H9 (cell line): ENCODE results near the gene RRAD. TPM values are rescaled to one million over a fixed set of nuclear protein-coding genes. Genes with fewer than 3 reads are reported as not detected.

ENCODE experiments used
- DNase-seq: peaks from one replicate; pipeline ENCODE4 v3.0.0-alpha.2; 2017
- H2AFZ ChIP-seq: one replicate; pipeline ENCODE4 v1.6.1; 2013; ENCODE audit warnings: mild to moderate bottlenecking, low read length, control low read depth, moderate library complexity
- H2AK5ac ChIP-seq: 2 replicates; pipeline ENCODE4 v1.6.1; 2013; ENCODE audit warnings: low read length, control low read depth, mixed read lengths; ENCODE audit not compliant: insufficient read length
- H2BK120ac ChIP-seq: one replicate; pipeline ENCODE4 v1.6.1; 2013; ENCODE audit warnings: low read depth, mild to moderate bottlenecking, low read length, control low read depth, inconsistent platforms; ENCODE audit not compliant: poor library complexity, severe bottlenecking
- H2BK12ac ChIP-seq: 2 replicates; pipeline ENCODE4 v1.6.1; 2013; ENCODE audit warnings: low read length, control low read depth, mixed read lengths, low read depth; ENCODE audit not compliant: insufficient read length
- H2BK15ac ChIP-seq: 2 replicates; pipeline ENCODE4 v1.6.1; 2013; ENCODE audit warnings: low read depth, low read length, control low read depth
- H2BK20ac ChIP-seq: one replicate; pipeline ENCODE4 v1.6.1; 2013; ENCODE audit warnings: low read depth, mild to moderate bottlenecking, low read length, control low read depth, inconsistent platforms; ENCODE audit not compliant: poor library complexity, severe bottlenecking
- H2BK5ac ChIP-seq: 2 replicates; pipeline ENCODE4 v1.6.1; 2013; ENCODE audit warnings: low read length, control low read depth, mixed read lengths; ENCODE audit not compliant: insufficient read length
- H3K14ac ChIP-seq: 2 replicates; pipeline ENCODE4 v1.6.1; 2013; ENCODE audit warnings: low read length, control low read depth; ENCODE audit not compliant: insufficient read depth
- H3K18ac ChIP-seq: 2 replicates; pipeline ENCODE4 v1.6.1; 2013; ENCODE audit warnings: low read depth, mild to moderate bottlenecking, mixed read lengths, low read length, control low read depth; ENCODE audit not compliant: insufficient read length
- H3K23ac ChIP-seq: 2 replicates; pipeline ENCODE4 v1.6.1; 2013; ENCODE audit warnings: low read length, control low read depth, mixed read lengths, low read depth; ENCODE audit not compliant: insufficient read length
- H3K23me2 ChIP-seq: 2 replicates; pipeline ENCODE4 v1.6.1; 2013; ENCODE audit warnings: low read depth, mild to moderate bottlenecking, mixed read lengths, low read length, control low read depth; ENCODE audit not compliant: insufficient read length, poor library complexity, severe bottlenecking
- H3K27ac ChIP-seq: 2 replicates; pipeline ENCODE4 v1.5.1; 2013; ENCODE audit warnings: low read length, control low read depth, mixed read lengths, low read depth; ENCODE audit not compliant: insufficient read length
- H3K27me3 ChIP-seq: 2 replicates; pipeline ENCODE4 v1.6.1; 2013; ENCODE audit warnings: low read length, control low read depth, inconsistent platforms; ENCODE audit not compliant: insufficient read depth
- H3K4ac ChIP-seq: 2 replicates; pipeline ENCODE4 v1.6.1; 2013; ENCODE audit warnings: low read depth, mild to moderate bottlenecking, control low read depth, inconsistent platforms, low read length, moderate library complexity
- H3K4me1 ChIP-seq: 2 replicates; pipeline ENCODE4 v1.6.1; 2013; ENCODE audit warnings: low read length, control low read depth, inconsistent platforms; ENCODE audit not compliant: insufficient read depth
- H3K4me2 ChIP-seq: 2 replicates; pipeline ENCODE4 v1.6.1; 2013; ENCODE audit warnings: low read length, control low read depth, mixed read lengths; ENCODE audit not compliant: insufficient read length, insufficient read depth
- H3K56ac ChIP-seq: 2 replicates; pipeline ENCODE4 v1.6.1; 2013; ENCODE audit warnings: low read depth, mild to moderate bottlenecking, mixed read lengths, low read length, control low read depth; ENCODE audit not compliant: insufficient read length
- H3K79me1 ChIP-seq: 2 replicates; pipeline ENCODE4 v1.6.1; 2013; ENCODE audit warnings: low read depth, mild to moderate bottlenecking, moderate library complexity, low read length, control low read depth, inconsistent platforms; ENCODE audit not compliant: insufficient read depth, poor library complexity, severe bottlenecking
- H3K79me2 ChIP-seq: 2 replicates; pipeline ENCODE4 v1.6.1; 2013; ENCODE audit warnings: low read length, control low read depth, inconsistent platforms; ENCODE audit not compliant: insufficient read depth
- H3K9ac ChIP-seq: 2 replicates; pipeline ENCODE4 v1.6.1; 2013; ENCODE audit warnings: low read length, control low read depth, mixed read lengths; ENCODE audit not compliant: insufficient read length; ENCODE audit errors: extremely low read depth
- H3K9me3 ChIP-seq: one replicate; pipeline ENCODE4 v1.6.1; 2013; ENCODE audit warnings: low read depth, low read length, inconsistent platforms; ENCODE audit not compliant: control insufficient read depth
- H3T11ph ChIP-seq: one replicate; pipeline ENCODE4 v1.6.1; 2013; ENCODE audit warnings: mild to moderate bottlenecking, low read length, control low read depth, inconsistent platforms
- H4K20me1 ChIP-seq: one replicate; pipeline ENCODE4 v1.6.1; 2013; ENCODE audit not compliant: control insufficient read depth, insufficient read length, insufficient read depth
- H4K5ac ChIP-seq: 2 replicates; pipeline ENCODE4 v1.6.1; 2013; ENCODE audit warnings: low read depth, mild to moderate bottlenecking, mixed read lengths, low read length, control low read depth; ENCODE audit not compliant: insufficient read length
- H4K8ac ChIP-seq: replicated peaks from 2 replicates; pipeline ENCODE4 v1.6.1; 2013; ENCODE audit warnings: low read length, control low read depth, mixed read lengths, low read depth; ENCODE audit not compliant: insufficient read length
- H4K91ac ChIP-seq: 2 replicates; pipeline ENCODE4 v1.6.1; 2013; ENCODE audit warnings: low read depth, mild to moderate bottlenecking, moderate library complexity, mixed read lengths, low read length, control low read depth; ENCODE audit not compliant: insufficient read length
- H3K27ac Mint-ChIP-seq, 3 experiments: 2 replicates in 2 of 3; 3 replicates in 1 of 3; pipeline ENCODE4 v1.8.0; 2020 to 2021; ENCODE audit warnings: mixed read lengths in 3 of 3, mild to moderate bottlenecking in 1 of 3, moderate library complexity in 1 of 3
- H3K27me3 Mint-ChIP-seq: 2 replicates; pipeline ENCODE4 v1.8.0; 2021; ENCODE audit warnings: low read depth, mild to moderate bottlenecking, moderate library complexity, mixed read lengths
- H3K36me3 Mint-ChIP-seq, 3 experiments: 2 replicates in 2 of 3; 3 replicates in 1 of 3; pipeline ENCODE4 v1.8.0; 2020 to 2021; ENCODE audit warnings: low read depth in 3 of 3, mixed read lengths in 3 of 3; ENCODE audit not compliant: insufficient read depth in 1 of 3
- H3K4me1 Mint-ChIP-seq, 2 experiments: 2 replicates each; pipeline ENCODE4 v1.8.0; 2020; ENCODE audit warnings: mixed read lengths in 2 of 2
- H3K4me3 Mint-ChIP-seq, 2 experiments: 2 replicates in 1 of 2; 3 replicates in 1 of 2; pipeline ENCODE4 v1.8.0; 2020 to 2021; ENCODE audit warnings: mild to moderate bottlenecking in 2 of 2, mixed read lengths in 2 of 2, moderate library complexity in 1 of 2
- H3K9me3 Mint-ChIP-seq, 2 experiments: 2 replicates in 1 of 2; 3 replicates in 1 of 2; pipeline ENCODE4 v1.8.0; 2020; ENCODE audit warnings: mild to moderate bottlenecking in 2 of 2, mixed read lengths in 2 of 2, moderate library complexity in 1 of 2
- CTCF ChIP-seq: fragments of 200-600 bp; sonication (generic); conservative IDR thresholded peaks from 3 replicates; pipeline ENCODE4 v1.8.0; 2021; ENCODE audit warnings: antibody characterized with exemption, mild to moderate bottlenecking
- WGBS: extraction: QIAGEN DNeasy Blood & Tissue Kit; methylation state at CpG from one replicate; pipeline ENCODE4 v1.1.7; 2013; ENCODE audit warnings: missing lambda C conversion rate, low lambda C conversion rate, mixed read lengths; ENCODE audit not compliant: insufficient read length; ENCODE audit errors: extremely low coverage; 5-methylcytosine and 5-hydroxymethylcytosine counted together
- total RNA-seq: library from RNA; stranded (reverse); gene quantifications from 2 replicates; pipeline ENCODE4 v1.2.1, GENCODE V29; 2021

The RRAD gene
- total RNA-seq, 1 experiment from 2014 or later: 0.72 TPM

GRCh38 chr16:66940236-66940635, 14.9 kb upstream of the RRAD start:
- no peak overlapping the region for H3K23ac ChIP-seq
- H3K18ac ChIP-seq: no peak overlapping the region
- no peak overlapping the region for H2AFZ ChIP-seq
- no peak overlapping the region for H3T11ph ChIP-seq
- no peak overlapping the region for H2BK120ac ChIP-seq
- H3K56ac ChIP-seq: no peak overlapping the region
- Mint-ChIP-seq H3K27me3 (no peaks in the 10 kb centered on the region), H3K27ac (no peak overlapping the region), H3K36me3 (peaks cover 13 to 41% (median 34%) of the 10 kb centered on the region in 3 experiments; a peak in 6 of 7 replicates), H3K9me3 (no peaks in the 10 kb centered on the region), H3K4me3 (no peak overlapping the region), H3K4me1 (peaks cover 2 to 8% of the 10 kb centered on the region in 2 experiments)
- no peak overlapping the region for H3K9ac ChIP-seq
- DNase-seq: no peak
- no peak overlapping the region for H4K8ac ChIP-seq
- no peaks in the 10 kb centered on the region for H3K9me3 ChIP-seq
- no peak overlapping the region for H3K14ac ChIP-seq
- H4K5ac ChIP-seq: no peak overlapping the region
- H4K91ac ChIP-seq: no peak overlapping the region
- H3K4me1 ChIP-seq: no peaks in the 10 kb centered on the region
- no CpG with 5 or more reads among the region's 16 CpGs for WGBS
- no peaks in the 10 kb centered on the region for H3K79me2 ChIP-seq
- no peaks in the 10 kb centered on the region for H3K27me3 ChIP-seq
- no peak overlapping the region for H2AK5ac ChIP-seq
- no peaks in the 10 kb centered on the region for H3K79me1 ChIP-seq
- H2BK20ac ChIP-seq: no peak overlapping the region
- H2BK15ac ChIP-seq: no peak overlapping the region
- no peaks in the 10 kb centered on the region for H4K20me1 ChIP-seq
- H2BK5ac ChIP-seq: no peak overlapping the region
- H3K23me2 ChIP-seq: peaks cover under 1% of the 10 kb centered on the region
- H3K4ac ChIP-seq: no peak overlapping the region
- H3K27ac ChIP-seq: no peak overlapping the region
- no peak for TF ChIP-seq CTCF
- H2BK12ac ChIP-seq: no peak overlapping the region
- H3K4me2 ChIP-seq: no peak overlapping the region
